H9 (cell line): ENCODE results near the gene LMBR1. TPM values are rescaled to one million over a fixed set of nuclear protein-coding genes. Genes with fewer than 3 reads are reported as not detected.

Experiments used
- DNase-seq: peaks from one replicate; pipeline ENCODE4 v3.0.0-alpha.2; 2017
- H2AFZ ChIP-seq: one replicate; pipeline ENCODE4 v1.6.1; 2013; ENCODE audit warnings: mild to moderate bottlenecking, low read length, control low read depth, moderate library complexity
- H2AK5ac ChIP-seq: 2 replicates; pipeline ENCODE4 v1.6.1; 2013; ENCODE audit warnings: low read length, control low read depth, mixed read lengths; ENCODE audit not compliant: insufficient read length
- H2BK120ac ChIP-seq: one replicate; pipeline ENCODE4 v1.6.1; 2013; ENCODE audit warnings: low read depth, mild to moderate bottlenecking, low read length, control low read depth, inconsistent platforms; ENCODE audit not compliant: poor library complexity, severe bottlenecking
- H2BK12ac ChIP-seq: 2 replicates; pipeline ENCODE4 v1.6.1; 2013; ENCODE audit warnings: low read length, control low read depth, mixed read lengths, low read depth; ENCODE audit not compliant: insufficient read length
- H2BK15ac ChIP-seq: 2 replicates; pipeline ENCODE4 v1.6.1; 2013; ENCODE audit warnings: low read depth, low read length, control low read depth
- H2BK20ac ChIP-seq: one replicate; pipeline ENCODE4 v1.6.1; 2013; ENCODE audit warnings: low read depth, mild to moderate bottlenecking, low read length, control low read depth, inconsistent platforms; ENCODE audit not compliant: poor library complexity, severe bottlenecking
- H2BK5ac ChIP-seq: 2 replicates; pipeline ENCODE4 v1.6.1; 2013; ENCODE audit warnings: low read length, control low read depth, mixed read lengths; ENCODE audit not compliant: insufficient read length
- H3K14ac ChIP-seq: 2 replicates; pipeline ENCODE4 v1.6.1; 2013; ENCODE audit warnings: low read length, control low read depth; ENCODE audit not compliant: insufficient read depth
- H3K18ac ChIP-seq: 2 replicates; pipeline ENCODE4 v1.6.1; 2013; ENCODE audit warnings: low read depth, mild to moderate bottlenecking, mixed read lengths, low read length, control low read depth; ENCODE audit not compliant: insufficient read length
- H3K23ac ChIP-seq: 2 replicates; pipeline ENCODE4 v1.6.1; 2013; ENCODE audit warnings: low read length, control low read depth, mixed read lengths, low read depth; ENCODE audit not compliant: insufficient read length
- H3K23me2 ChIP-seq: 2 replicates; pipeline ENCODE4 v1.6.1; 2013; ENCODE audit warnings: low read depth, mild to moderate bottlenecking, mixed read lengths, low read length, control low read depth; ENCODE audit not compliant: insufficient read length, poor library complexity, severe bottlenecking
- H3K27ac ChIP-seq: 2 replicates; pipeline ENCODE4 v1.5.1; 2013; ENCODE audit warnings: low read length, control low read depth, mixed read lengths, low read depth; ENCODE audit not compliant: insufficient read length
- H3K27me3 ChIP-seq: 2 replicates; pipeline ENCODE4 v1.6.1; 2013; ENCODE audit warnings: low read length, control low read depth, inconsistent platforms; ENCODE audit not compliant: insufficient read depth
- H3K4ac ChIP-seq: 2 replicates; pipeline ENCODE4 v1.6.1; 2013; ENCODE audit warnings: low read depth, mild to moderate bottlenecking, control low read depth, inconsistent platforms, low read length, moderate library complexity
- H3K4me1 ChIP-seq: 2 replicates; pipeline ENCODE4 v1.6.1; 2013; ENCODE audit warnings: low read length, control low read depth, inconsistent platforms; ENCODE audit not compliant: insufficient read depth
- H3K4me2 ChIP-seq: 2 replicates; pipeline ENCODE4 v1.6.1; 2013; ENCODE audit warnings: low read length, control low read depth, mixed read lengths; ENCODE audit not compliant: insufficient read length, insufficient read depth
- H3K56ac ChIP-seq: 2 replicates; pipeline ENCODE4 v1.6.1; 2013; ENCODE audit warnings: low read depth, mild to moderate bottlenecking, mixed read lengths, low read length, control low read depth; ENCODE audit not compliant: insufficient read length
- H3K79me1 ChIP-seq: 2 replicates; pipeline ENCODE4 v1.6.1; 2013; ENCODE audit warnings: low read depth, mild to moderate bottlenecking, moderate library complexity, low read length, control low read depth, inconsistent platforms; ENCODE audit not compliant: insufficient read depth, poor library complexity, severe bottlenecking
- H3K79me2 ChIP-seq: 2 replicates; pipeline ENCODE4 v1.6.1; 2013; ENCODE audit warnings: low read length, control low read depth, inconsistent platforms; ENCODE audit not compliant: insufficient read depth
- H3K9ac ChIP-seq: 2 replicates; pipeline ENCODE4 v1.6.1; 2013; ENCODE audit warnings: low read length, control low read depth, mixed read lengths; ENCODE audit not compliant: insufficient read length; ENCODE audit errors: extremely low read depth
- H3K9me3 ChIP-seq: one replicate; pipeline ENCODE4 v1.6.1; 2013; ENCODE audit warnings: low read depth, low read length, inconsistent platforms; ENCODE audit not compliant: control insufficient read depth
- H3T11ph ChIP-seq: one replicate; pipeline ENCODE4 v1.6.1; 2013; ENCODE audit warnings: mild to moderate bottlenecking, low read length, control low read depth, inconsistent platforms
- H4K20me1 ChIP-seq: one replicate; pipeline ENCODE4 v1.6.1; 2013; ENCODE audit not compliant: control insufficient read depth, insufficient read length, insufficient read depth
- H4K5ac ChIP-seq: 2 replicates; pipeline ENCODE4 v1.6.1; 2013; ENCODE audit warnings: low read depth, mild to moderate bottlenecking, mixed read lengths, low read length, control low read depth; ENCODE audit not compliant: insufficient read length
- H4K8ac ChIP-seq: replicated peaks from 2 replicates; pipeline ENCODE4 v1.6.1; 2013; ENCODE audit warnings: low read length, control low read depth, mixed read lengths, low read depth; ENCODE audit not compliant: insufficient read length
- H4K91ac ChIP-seq: 2 replicates; pipeline ENCODE4 v1.6.1; 2013; ENCODE audit warnings: low read depth, mild to moderate bottlenecking, moderate library complexity, mixed read lengths, low read length, control low read depth; ENCODE audit not compliant: insufficient read length
- H3K27ac Mint-ChIP-seq, 3 experiments: 2 replicates in 2 of 3; 3 replicates in 1 of 3; pipeline ENCODE4 v1.8.0; 2020 to 2021; ENCODE audit warnings: mixed read lengths in 3 of 3, mild to moderate bottlenecking in 1 of 3, moderate library complexity in 1 of 3
- H3K27me3 Mint-ChIP-seq: 2 replicates; pipeline ENCODE4 v1.8.0; 2021; ENCODE audit warnings: low read depth, mild to moderate bottlenecking, moderate library complexity, mixed read lengths
- H3K36me3 Mint-ChIP-seq, 3 experiments: 2 replicates in 2 of 3; 3 replicates in 1 of 3; pipeline ENCODE4 v1.8.0; 2020 to 2021; ENCODE audit warnings: low read depth in 3 of 3, mixed read lengths in 3 of 3; ENCODE audit not compliant: insufficient read depth in 1 of 3
- H3K4me1 Mint-ChIP-seq, 2 experiments: 2 replicates each; pipeline ENCODE4 v1.8.0; 2020; ENCODE audit warnings: mixed read lengths in 2 of 2
- H3K4me3 Mint-ChIP-seq, 2 experiments: 2 replicates in 1 of 2; 3 replicates in 1 of 2; pipeline ENCODE4 v1.8.0; 2020 to 2021; ENCODE audit warnings: mild to moderate bottlenecking in 2 of 2, mixed read lengths in 2 of 2, moderate library complexity in 1 of 2
- H3K9me3 Mint-ChIP-seq, 2 experiments: 2 replicates in 1 of 2; 3 replicates in 1 of 2; pipeline ENCODE4 v1.8.0; 2020; ENCODE audit warnings: mild to moderate bottlenecking in 2 of 2, mixed read lengths in 2 of 2, moderate library complexity in 1 of 2
- WGBS: extraction: QIAGEN DNeasy Blood & Tissue Kit; methylation state at CpG from one replicate; pipeline ENCODE4 v1.1.7; 2013; ENCODE audit warnings: missing lambda C conversion rate, low lambda C conversion rate, mixed read lengths; ENCODE audit not compliant: insufficient read length; ENCODE audit errors: extremely low coverage; 5-methylcytosine and 5-hydroxymethylcytosine counted together
- total RNA-seq: library from RNA; stranded (reverse); gene quantifications from 2 replicates; pipeline ENCODE4 v1.2.1, GENCODE V29; 2021
- TF ChIP-seq, protein P1 (sequence below): fragments of 200-600 bp; sonication (generic); conservative IDR thresholded peaks from 3 replicates; pipeline ENCODE4 v1.8.0; 2021; ENCODE audit warnings: antibody characterized with exemption, mild to moderate bottlenecking

LMBR1 gene
- total RNA-seq, 1 experiment from 2014 or later, result 62.3 TPM

GRCh38 chr7:156693627-156694026, 199.4 kb downstream of the LMBR1 start:
- Histone ChIP-seq H3K56ac (no peak overlapping the region), H2AK5ac (no peak overlapping the region), H3K4ac (no peak overlapping the region), H3K23me2 (no peaks in the 10 kb centered on the region), H4K8ac (no peak overlapping the region), H3K27me3 (no peaks in the 10 kb centered on the region), H2BK12ac (no peak overlapping the region), H3K4me2 (no peak overlapping the region), H2BK5ac (no peak overlapping the region), H3K9me3 (peaks cover 8% of the 10 kb centered on the region), H2BK20ac (no peak overlapping the region), H4K20me1 (no peaks in the 10 kb centered on the region), H3T11ph (no peak overlapping the region), H3K9ac (no peak overlapping the region), H3K27ac (no peak overlapping the region), H3K14ac (no peak overlapping the region), H4K91ac (no peak overlapping the region), H3K23ac (no peak overlapping the region), H4K5ac (no peak overlapping the region), H2AFZ (no peak overlapping the region), H3K4me1 (no peaks in the 10 kb centered on the region), H3K18ac (no peak overlapping the region), H2BK120ac (no peak overlapping the region), H2BK15ac (no peak overlapping the region), H3K79me1 (no peaks in the 10 kb centered on the region), H3K79me2 (no peaks in the 10 kb centered on the region)
- Mint-ChIP-seq H3K27ac (no peak overlapping the region), H3K4me1 (no peaks in the 10 kb centered on the region), H3K4me3 (no peak overlapping the region), H3K27me3 (peaks cover 4% of the 10 kb centered on the region), H3K9me3 (peaks cover 29% of the 10 kb centered on the region in 2 experiments), H3K36me3 (peaks cover 29 to 33% (median 31%) of the 10 kb centered on the region in 3 experiments)
- TF ChIP-seq, protein P1, sequence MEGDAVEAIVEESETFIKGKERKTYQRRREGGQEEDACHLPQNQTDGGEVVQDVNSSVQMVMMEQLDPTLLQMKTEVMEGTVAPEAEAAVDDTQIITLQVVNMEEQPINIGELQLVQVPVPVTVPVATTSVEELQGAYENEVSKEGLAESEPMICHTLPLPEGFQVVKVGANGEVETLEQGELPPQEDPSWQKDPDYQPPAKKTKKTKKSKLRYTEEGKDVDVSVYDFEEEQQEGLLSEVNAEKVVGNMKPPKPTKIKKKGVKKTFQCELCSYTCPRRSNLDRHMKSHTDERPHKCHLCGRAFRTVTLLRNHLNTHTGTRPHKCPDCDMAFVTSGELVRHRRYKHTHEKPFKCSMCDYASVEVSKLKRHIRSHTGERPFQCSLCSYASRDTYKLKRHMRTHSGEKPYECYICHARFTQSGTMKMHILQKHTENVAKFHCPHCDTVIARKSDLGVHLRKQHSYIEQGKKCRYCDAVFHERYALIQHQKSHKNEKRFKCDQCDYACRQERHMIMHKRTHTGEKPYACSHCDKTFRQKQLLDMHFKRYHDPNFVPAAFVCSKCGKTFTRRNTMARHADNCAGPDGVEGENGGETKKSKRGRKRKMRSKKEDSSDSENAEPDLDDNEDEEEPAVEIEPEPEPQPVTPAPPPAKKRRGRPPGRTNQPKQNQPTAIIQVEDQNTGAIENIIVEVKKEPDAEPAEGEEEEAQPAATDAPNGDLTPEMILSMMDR, result no peak
- DNase-seq, result no peak
- no CpG with 5 or more reads among the region's 3 CpGs for WGBS
